Right lobe of liver (tissue), 4 donors: ENCODE results near the gene DDX17.

ENCODE experiments used
- CTCF ChIP-seq, 4 donors: fragments of 200-600 bp in 3 of 4; fragments of 450-650 bp in 1 of 4; IDR thresholded peaks; one replicate each; pipeline versions ENCODE4 v1.5.1 to v1.8.0; 2016 to 2022; ENCODE audit warnings: antibody characterized with exemption in 4 of 4, mild to moderate bottlenecking in 2 of 4
- POLR2A ChIP-seq: fragments of 450-650 bp; IDR thresholded peaks from one replicate; pipeline ENCODE4 v1.6.1; 2017; ENCODE audit warnings: antibody characterized with exemption, mild to moderate bottlenecking
- donor health status: DM: no; HTN: no; CAD: no.
- donor health status: DM: no; HTN: no; CAD: no.
- donor health status: DM: no; HTN: yes; CAD: no.

- TF ChIP-seq CTCF (IDR thresholded peaks at IDR 0.05), result no peak
- no peak for TF ChIP-seq POLR2A
Observed at GRCh38 chr22:38456272-38456835, 49.8 kb downstream of the DDX17 start.
